Activated effector memory CD4-positive, alpha-beta T cell treated with anti-CD3 and anti-CD28 coated beads, Interleukin-2, amount 50 U/mL, for 16 hours (primary cell): ENCODE data around the gene ANKRD44.

Experiments
- DNase-seq: peaks from one replicate; pipeline ENCODE4 v3.0.0-alpha.2; 2020

Gene ANKRD44

DNA sequence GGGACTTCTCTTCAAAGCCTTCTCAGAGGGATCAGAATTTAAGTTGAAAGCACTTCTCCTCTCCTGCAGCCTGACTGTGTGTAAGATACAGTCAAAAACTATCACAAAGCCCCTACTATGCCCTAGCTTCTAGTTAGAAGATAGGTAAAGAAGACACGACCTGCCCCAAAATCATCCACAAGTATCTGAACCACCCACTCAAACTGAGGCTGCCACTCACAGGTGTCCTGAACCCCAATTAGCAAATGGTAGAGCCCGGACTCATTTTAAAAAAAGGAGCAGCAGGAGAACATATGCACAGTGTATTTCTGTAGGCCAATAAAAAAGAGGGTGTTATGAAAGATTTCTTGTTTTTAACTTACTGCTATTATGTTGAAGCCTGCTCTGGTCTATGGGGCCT lies 74.4 kb downstream of the ANKRD44 start:
- no peak for DNase-seq

- no peak for DNase-seq
These were observed 74.9 kb downstream of the ANKRD44 start for GRCh38 chr2:197235711-197236110.

DNA sequence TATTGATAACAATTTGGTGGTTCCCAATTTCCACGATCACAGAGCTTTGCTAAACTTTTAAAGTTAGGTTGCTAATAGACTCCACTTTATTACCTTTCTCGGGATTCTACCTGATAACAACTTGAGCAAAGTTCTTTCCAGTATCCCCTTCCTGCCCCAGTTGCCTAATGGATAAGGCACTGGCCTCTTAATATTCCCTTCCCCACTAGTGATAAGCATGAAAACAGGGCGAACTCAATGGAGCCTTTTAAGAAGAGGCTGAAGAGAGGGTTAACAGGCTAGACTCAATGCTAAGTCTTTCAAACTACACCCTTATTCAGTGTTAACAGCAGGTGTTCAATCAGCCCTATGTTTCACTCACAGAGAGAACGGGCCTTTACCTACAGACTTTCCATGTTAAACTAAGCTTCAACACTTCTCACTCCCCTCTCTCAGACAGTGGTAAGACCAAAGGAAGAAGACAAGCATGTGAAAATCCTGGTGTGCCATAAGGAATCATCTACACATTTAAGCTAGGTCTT lies 75.8 kb downstream of the ANKRD44 start:
- no peak for DNase-seq

- no peak for DNase-seq
These were observed 77.1 kb downstream of the ANKRD44 start for GRCh38 chr2:197233473-197233872.

DNA sequence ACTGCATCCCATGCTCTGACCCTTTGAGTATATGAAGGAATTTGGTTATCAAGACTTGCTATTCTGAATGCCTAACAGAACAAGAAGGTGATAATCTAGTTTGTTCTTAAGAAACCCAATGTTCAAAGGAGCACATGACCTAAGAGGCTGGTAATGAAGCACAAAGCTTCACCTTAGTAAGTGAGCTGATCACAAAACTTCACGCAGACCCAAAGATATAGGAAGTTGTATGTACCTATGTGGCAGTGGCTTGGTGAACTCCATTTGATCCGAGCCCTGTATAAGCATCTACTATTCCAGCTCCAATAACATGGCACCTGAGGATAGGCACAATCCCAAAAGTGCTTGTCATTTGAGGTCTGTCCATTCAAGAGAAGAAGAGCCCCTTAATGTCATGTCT lies 78.6 kb downstream of the ANKRD44 start:
- DNase-seq, result no peak

DNA sequence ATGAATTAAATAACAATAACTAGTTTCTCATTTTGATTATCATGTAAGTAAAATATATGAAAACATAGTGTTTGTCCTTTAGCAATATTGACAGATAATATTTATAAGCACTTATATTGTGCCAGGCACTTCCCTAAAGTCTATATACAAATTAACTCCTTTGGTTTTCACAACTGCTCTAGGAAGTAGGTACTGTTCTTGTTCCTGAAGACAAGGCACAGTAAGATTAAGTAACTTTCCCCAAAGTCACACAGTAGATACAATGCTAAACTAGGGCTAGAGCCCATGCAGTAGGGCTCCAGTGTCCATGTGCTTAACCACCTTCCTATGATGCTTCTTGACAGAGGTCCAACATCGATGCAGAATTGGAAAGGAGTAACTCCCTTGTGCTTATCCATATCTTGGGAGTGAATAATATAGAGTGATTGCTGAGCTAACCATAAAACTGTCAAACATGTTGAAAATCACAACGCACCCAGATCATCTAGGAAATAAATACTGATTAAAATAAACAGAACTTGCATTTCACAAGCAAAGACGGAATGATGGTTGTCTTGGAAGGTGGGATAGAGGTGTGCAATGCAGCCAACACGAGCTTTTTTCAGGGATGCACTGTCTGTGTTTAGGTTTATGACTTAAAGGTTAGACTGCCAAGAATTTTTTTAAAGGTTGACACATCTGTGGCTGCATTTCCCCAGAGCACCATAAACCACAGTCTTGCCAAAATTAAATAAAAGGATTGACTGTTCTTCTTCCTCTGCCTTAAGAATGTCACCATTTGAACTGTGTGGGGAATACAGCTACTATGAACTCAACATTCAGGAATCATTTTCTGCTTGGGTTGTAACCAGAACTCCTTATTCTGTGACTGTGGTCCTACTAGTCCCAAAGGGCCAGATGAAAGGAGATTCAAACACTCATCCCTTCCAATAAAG lies 80.8 kb downstream of the ANKRD44 start:
- DNase-seq, result no peak

- no peak for DNase-seq
These were observed 87.1 kb downstream of the ANKRD44 start for GRCh38 chr2:197223451-197223850.

DNA sequence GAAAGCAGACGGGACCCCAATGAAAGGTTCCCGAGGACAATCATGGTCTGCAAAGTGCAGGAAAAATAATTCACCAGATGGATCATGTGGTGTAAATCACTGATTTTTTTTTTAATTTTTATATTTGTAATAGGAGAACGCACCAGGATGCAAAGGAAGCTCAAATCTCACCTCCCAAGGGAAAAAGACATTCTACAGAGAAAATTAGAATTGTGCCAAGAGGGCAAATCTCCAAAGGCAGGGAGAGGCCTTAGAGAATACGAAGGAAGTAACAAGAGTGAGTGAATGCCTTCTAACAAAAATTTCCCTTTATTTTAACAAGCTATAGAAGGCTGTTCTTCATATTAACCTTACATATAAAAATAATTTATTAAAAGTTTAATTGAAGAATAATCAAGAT lies 90.9 kb downstream of the ANKRD44 start:
- no peak for DNase-seq

- no peak for DNase-seq
These were observed 93.0 kb downstream of the ANKRD44 start for GRCh38 chr2:197217541-197217940.

DNA sequence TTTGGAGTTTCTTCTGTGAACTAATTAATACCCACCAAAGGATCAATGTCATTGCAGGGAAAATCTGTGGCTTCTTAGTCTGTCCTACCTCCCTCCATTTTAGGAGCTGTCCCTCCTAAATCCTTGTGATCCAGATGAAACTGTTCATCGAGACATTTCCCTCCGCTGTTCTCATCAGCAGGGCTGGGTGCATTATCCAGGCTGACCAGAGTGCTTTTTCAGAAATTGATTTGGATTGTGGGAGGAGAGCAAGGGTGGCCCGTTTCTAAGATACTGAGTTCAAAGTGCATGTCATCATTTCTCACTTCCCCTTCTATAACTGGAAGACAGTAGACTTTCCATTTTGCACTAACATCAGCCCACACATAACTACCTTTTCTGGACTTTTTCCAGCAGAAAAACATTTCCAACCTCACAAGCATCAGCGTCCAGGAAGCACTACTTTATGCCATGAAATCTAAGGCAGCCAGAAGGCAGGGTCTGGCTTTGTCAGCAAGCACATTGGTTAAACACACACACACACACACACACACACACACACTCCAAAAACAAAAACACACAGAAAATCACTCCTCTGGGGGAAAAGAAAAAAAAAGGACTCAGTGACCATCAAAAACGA lies 94.1 kb downstream of the ANKRD44 start:
- DNase-seq, result no peak

DNA sequence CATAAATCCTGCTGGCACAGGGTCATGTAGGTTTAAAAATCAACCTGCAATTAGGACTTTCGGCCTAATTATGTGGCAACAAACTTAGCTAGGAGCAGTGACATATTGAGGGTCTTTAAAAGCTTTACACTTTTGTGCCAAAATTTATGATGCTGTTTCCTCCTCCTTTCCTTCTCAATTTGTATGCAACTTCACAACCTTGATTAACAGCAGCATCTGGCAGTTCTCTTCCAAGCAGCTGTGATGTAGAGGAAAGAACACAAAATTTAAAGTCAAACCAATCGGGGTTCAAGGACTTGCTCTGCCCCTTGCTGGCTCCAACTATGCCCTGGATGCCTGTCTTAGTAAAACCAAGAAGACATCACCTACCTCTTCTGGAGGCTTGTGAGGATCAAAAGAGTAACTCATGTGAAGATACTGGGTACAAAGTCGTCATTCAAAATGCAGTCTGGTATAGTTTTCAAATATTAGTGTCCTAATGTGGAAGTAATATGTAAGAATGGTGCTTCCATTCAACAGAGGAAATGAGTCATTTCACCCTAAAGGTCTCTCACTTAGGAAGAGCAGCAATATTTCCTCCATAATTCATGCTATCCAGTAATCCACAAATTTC lies 94.7 kb downstream of the ANKRD44 start:
- no peak for DNase-seq

DNA sequence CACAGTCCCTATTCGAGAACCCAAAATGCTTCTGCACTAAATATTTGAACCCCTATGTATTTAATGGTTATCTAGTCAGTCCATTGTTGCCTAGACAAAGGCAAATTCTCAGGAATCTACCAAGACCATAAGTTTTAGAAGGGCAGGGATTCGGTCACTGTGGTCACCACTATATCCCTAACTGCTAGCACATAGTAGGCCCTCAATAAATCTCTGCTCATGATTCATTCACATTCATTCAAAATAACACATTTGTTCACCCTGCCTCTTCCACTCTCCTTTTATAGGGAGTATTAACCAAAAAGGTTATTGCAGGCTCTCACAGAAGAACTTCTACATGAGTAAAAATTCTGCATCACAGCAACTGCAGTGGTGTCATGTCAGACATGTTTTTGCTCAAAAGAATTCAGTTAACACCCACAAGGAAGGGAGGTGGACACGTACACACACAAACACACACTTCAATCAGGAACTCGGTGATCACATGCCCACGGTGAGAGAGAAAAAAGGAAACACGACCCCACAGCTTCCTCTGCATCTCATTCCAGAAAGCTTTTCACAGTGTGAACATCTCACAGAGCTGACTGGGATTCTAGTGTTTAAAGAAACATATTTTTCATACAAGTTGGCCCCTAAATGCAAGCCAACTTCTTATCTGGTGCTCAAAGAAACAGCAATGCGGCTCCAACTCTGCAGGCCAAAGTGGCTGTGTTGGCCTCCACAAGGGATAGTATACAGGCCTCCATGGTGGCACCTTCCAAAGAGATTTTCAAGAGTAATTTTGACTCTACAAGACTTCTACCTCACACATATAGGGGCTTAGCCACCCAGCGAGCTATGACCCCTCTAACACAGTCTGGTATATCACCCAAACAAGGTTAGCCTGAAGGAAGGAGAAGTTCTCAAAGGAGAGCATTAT lies 98.0 kb downstream of the ANKRD44 start:
- DNase-seq, result no peak

GRCh38 chr2:197211881-197212342 lies 98.7 kb downstream of the ANKRD44 start:
- DNase-seq, result peak; percentile 74

DNA sequence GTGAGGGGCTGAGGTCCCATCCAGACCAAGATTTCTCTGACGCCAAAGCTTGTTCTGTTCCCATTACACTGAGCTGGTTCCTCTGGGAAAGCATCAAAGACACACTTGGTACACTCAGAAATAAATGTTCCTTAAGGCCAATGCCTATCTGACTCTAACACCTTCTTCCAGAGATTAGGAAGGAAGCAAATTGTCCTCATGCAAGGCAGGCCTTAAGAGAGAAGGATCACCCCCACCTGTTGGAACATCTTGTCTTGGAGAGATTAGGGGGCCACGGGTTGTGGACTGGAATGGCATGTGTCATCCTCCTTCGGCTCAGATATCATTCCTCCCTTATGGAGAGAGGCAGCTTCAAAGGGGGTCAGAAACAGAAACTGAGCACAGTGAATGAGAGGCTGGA lies 100.2 kb downstream of the ANKRD44 start:
- no peak for DNase-seq

- DNase-seq, result peak; percentile 80
These were observed 100.7 kb downstream of the ANKRD44 start for GRCh38 chr2:197209742-197210408.

DNA sequence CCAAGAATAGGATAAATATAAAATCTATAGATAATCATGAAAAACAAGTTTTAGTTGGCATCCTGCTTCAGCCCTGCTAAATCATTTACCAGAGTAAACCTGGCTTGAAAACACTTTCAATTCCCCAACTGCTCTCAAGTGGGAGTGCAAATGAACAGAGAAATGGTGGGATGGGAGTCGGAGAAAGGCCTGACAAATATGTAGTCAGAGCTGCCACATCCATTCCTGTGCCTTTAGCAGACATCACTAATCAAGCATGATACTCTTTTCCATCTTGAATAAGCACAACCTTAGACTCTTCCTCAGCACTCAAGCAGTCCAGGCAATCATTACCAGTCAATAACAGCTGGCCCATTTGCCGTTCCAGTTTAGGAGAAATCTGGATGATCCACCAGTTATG lies 101.3 kb downstream of the ANKRD44 start:
- no peak for DNase-seq

DNA sequence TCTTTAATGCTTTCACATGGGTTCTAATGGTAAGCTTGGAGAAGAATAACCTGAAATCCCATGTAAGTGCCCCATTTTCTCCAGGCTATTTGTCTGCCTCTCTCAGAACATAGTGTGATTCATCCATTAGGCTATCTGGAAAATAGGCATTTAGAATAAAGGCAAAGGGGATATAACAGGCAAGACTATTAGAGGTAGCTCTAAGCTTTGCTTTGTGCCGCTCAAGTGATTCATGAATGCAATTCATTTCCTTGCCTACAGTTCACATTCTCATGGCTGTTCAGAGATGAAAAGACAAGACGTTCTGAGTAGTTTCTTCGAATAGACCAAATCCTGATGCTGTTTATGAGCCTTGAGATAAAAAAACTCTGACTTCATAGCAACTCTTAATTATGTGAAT lies 101.7 kb downstream of the ANKRD44 start:
- no peak for DNase-seq

DNA sequence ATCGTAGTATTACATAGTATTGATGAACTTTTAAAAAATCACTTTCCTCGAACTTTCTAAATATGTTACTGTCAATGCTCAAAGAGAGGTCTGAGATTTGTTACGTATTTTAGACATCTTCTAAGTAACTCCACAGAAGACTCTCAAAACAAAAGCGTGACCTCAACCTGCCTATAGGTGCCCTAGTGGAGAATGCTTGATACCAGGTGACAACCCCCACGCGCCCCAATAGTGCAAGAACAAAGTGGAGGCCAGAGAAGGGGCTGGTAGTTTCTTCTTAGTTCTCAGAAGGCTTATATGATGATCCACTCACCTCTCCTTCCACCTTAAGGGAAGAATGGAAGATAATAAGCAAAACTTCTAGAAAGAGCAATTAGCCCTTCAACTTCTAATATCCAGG lies 102.6 kb downstream of the ANKRD44 start:
- no peak for DNase-seq

DNA sequence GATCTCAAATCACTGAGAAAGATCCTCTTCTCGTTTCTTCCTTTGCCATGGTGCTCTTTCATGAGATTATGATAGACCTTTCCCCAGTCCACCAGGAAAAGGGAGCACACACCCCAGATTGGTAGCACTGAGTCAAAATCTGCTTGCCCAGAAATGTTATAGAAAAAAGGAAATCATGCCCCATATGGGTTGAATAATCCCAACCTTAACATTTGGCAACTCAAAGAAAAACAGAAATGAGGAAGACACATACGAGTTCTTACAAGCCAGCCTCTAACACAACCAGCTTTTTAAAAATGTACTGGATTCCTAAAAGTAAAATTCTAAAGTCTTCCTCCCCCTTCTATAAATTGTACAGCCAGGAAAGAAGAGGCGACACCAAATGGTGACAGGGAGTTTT lies 103.0 kb downstream of the ANKRD44 start:
- no peak for DNase-seq

- no peak for DNase-seq
These were observed 103.5 kb downstream of the ANKRD44 start for GRCh38 chr2:197207106-197207505.

GRCh38 chr2:197205585-197206215 lies 104.9 kb downstream of the ANKRD44 start:
- peak; percentile 82 for DNase-seq
